Measurements from ENCODE around the gene DNAJB11. TPM values are rescaled to one million over a fixed set of nuclear protein-coding genes. Genes with fewer than 3 reads are reported as not detected.

DNAJB11 gene
- total RNA-seq, 4 donors from 2014 or later, result 19.5 to 40.0 (median 33.5) TPM

DNA sequence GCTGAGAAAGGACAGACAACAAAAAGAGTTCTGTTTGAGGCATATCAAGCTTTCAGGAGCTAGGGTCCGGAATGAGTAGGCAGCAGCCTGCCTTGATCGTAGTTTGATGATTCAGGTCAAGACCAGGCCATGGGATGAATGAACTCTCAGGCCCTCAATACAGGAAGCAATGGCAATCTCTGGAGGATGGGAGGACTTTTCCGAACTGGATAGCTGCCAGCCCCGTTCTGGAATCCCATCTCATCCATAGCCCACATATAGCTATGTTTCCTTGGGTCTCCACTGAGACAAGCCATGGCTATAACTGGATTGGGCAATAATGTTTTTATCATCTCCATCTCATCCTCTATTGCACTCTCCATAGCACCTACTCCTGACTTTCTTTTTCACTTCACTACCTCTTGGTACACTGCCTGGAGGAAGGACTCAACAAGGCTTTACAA, 55.1 kb downstream of the DNAJB11 start:
- H3K27me3 ChIP-seq, result peaks cover 17% of the 10 kb centered on the region
- no peaks in the 10 kb centered on the region for H3K9me3 ChIP-seq
- no peak overlapping the region for H3K4me3 ChIP-seq
- H3K27ac ChIP-seq, result no peak overlapping the region
- no peak for ATAC-seq
- H3K4me1 ChIP-seq, result no peaks in the 10 kb centered on the region
- H3K36me3 ChIP-seq, result no peaks in the 10 kb centered on the region
- TF ChIP-seq EP300 (IDR thresholded peaks at IDR 0.05), result no peak
- no peak for TF ChIP-seq POLR2A (IDR thresholded peaks at IDR 0.05)
- TF ChIP-seq, protein P1, sequence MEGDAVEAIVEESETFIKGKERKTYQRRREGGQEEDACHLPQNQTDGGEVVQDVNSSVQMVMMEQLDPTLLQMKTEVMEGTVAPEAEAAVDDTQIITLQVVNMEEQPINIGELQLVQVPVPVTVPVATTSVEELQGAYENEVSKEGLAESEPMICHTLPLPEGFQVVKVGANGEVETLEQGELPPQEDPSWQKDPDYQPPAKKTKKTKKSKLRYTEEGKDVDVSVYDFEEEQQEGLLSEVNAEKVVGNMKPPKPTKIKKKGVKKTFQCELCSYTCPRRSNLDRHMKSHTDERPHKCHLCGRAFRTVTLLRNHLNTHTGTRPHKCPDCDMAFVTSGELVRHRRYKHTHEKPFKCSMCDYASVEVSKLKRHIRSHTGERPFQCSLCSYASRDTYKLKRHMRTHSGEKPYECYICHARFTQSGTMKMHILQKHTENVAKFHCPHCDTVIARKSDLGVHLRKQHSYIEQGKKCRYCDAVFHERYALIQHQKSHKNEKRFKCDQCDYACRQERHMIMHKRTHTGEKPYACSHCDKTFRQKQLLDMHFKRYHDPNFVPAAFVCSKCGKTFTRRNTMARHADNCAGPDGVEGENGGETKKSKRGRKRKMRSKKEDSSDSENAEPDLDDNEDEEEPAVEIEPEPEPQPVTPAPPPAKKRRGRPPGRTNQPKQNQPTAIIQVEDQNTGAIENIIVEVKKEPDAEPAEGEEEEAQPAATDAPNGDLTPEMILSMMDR (IDR thresholded peaks at IDR 0.05), result no peak
- TF ChIP-seq POLR2AphosphoS5 (IDR thresholded peaks at IDR 0.05), result no peak
- WGBS, 2 donors (ENCODE audit: low coverage in 1 of 2), result 59 to 75% methylated on average over 4 of the region's 4 CpGs

DNA sequence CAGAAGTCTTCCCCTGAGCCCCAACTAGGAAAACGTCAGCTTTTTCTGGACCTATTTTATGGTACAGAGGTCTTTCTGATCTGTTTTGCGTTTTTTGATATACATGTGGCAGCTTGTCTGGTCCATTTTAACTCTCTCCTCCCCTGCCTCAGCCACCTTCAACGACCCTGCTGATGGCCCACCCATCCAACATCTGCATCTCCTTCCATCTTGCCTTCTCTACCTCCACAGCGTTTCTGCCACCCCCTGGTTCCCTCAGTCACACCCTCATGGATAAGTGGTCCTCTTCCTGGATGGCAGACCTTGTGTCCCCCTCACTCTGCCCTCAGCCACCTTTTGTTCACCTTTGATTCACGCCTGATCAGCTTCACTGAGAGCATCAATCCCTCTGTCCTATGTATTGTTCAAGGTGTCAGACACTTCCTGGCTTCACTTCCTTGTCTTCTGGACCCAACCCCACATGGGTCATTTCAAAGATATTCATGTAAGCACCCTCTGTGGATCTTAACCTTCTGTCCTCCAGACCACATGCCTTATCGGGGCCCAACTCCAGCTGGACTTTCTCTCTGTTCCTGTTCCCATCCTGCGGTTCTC, 55.8 kb downstream of the DNAJB11 start:
- Histone ChIP-seq H3K27me3 (peaks cover 12% of the 10 kb centered on the region), H3K9me3 (no peaks in the 10 kb centered on the region), H3K4me3 (no peak overlapping the region), H3K4me1 (no peaks in the 10 kb centered on the region), H3K27ac (no peak overlapping the region), H3K36me3 (no peaks in the 10 kb centered on the region)
- no peak for ATAC-seq
- TF ChIP-seq POLR2AphosphoS5 (IDR thresholded peaks at IDR 0.05) (no peak), EP300 (IDR thresholded peaks at IDR 0.05) (no peak)
- TF ChIP-seq, protein P1 (IDR thresholded peaks at IDR 0.05), result no peak
- WGBS, 2 donors (ENCODE audit: low coverage in 1 of 2), result 67 to 68% methylated on average over 3 to 7 of the region's 7 CpGs

DNA sequence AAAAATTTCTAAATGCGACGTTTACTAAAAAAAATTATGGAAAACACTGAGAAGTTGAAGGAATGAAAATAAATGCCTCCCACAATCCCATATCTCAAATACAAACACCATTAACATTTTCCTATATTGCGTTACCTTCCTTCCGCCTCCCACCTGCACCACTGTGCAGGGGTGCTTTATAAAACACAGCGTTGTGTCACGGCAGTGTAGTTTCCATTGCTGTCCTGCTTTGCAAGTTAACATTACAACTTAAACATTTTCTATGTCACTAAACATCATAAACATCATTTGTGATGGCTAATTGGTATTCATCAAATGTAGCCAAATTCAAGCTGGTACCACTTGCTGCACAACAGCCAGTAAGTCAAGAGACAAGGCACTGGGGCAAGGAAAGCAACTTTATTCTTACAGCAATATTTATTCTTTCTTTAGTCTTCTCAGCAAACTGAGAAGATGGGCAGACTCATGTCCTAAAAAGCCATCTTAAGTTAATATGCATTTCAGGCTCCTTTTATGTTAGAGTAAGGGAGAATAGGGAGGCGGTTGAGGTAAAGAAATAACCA, 57.4 kb downstream of the DNAJB11 start:
- Histone ChIP-seq H3K27ac (no peak overlapping the region), H3K4me3 (no peak overlapping the region), H3K36me3 (no peaks in the 10 kb centered on the region), H3K27me3 (peaks cover 12% of the 10 kb centered on the region), H3K4me1 (no peaks in the 10 kb centered on the region), H3K9me3 (no peaks in the 10 kb centered on the region)
- TF ChIP-seq, protein P1 (IDR thresholded peaks at IDR 0.05), result no peak
- TF ChIP-seq EP300 (IDR thresholded peaks at IDR 0.05), result no peak
- no peak for TF ChIP-seq POLR2A (IDR thresholded peaks at IDR 0.05)
- TF ChIP-seq POLR2AphosphoS5 (IDR thresholded peaks at IDR 0.05), result no peak
- 89 to 91% methylated on average over 6 to 7 of the region's 7 CpGs for WGBS, 2 donors (ENCODE audit: low coverage in 1 of 2)
- ATAC-seq, result no peak

DNA sequence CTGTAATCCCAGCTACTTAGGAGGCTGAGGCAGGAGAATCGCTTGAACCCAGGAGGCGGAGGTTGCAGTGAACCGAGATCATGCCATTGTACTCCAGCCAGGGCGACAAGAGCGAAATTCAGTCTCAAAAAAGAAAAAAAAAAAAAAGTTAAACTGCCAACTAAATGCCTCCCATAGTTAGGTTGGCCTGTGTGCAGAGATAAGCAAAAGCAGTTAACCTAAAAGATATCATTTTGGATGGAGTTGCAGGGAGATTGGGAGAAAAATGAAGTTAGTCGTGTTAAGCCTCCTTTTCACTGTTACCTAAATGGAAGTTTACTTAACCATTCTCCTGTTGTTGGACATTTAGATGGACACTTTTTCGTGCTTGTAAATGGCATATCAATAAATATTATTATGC, 58.2 kb downstream of the DNAJB11 start:
- 77 to 83% methylated on average over 7 of the region's 7 CpGs for WGBS, 2 donors (ENCODE audit: low coverage in 1 of 2)
- Histone ChIP-seq H3K4me1 (no peaks in the 10 kb centered on the region), H3K27me3 (peaks cover 12% of the 10 kb centered on the region), H3K9me3 (no peaks in the 10 kb centered on the region), H3K27ac (no peak overlapping the region), H3K36me3 (no peaks in the 10 kb centered on the region), H3K4me3 (no peak overlapping the region)
- TF ChIP-seq POLR2A (IDR thresholded peaks at IDR 0.05) (no peak), POLR2AphosphoS5 (IDR thresholded peaks at IDR 0.05) (no peak)
- TF ChIP-seq, protein P1 (IDR thresholded peaks at IDR 0.05), result no peak
- no peak for ATAC-seq

DNA sequence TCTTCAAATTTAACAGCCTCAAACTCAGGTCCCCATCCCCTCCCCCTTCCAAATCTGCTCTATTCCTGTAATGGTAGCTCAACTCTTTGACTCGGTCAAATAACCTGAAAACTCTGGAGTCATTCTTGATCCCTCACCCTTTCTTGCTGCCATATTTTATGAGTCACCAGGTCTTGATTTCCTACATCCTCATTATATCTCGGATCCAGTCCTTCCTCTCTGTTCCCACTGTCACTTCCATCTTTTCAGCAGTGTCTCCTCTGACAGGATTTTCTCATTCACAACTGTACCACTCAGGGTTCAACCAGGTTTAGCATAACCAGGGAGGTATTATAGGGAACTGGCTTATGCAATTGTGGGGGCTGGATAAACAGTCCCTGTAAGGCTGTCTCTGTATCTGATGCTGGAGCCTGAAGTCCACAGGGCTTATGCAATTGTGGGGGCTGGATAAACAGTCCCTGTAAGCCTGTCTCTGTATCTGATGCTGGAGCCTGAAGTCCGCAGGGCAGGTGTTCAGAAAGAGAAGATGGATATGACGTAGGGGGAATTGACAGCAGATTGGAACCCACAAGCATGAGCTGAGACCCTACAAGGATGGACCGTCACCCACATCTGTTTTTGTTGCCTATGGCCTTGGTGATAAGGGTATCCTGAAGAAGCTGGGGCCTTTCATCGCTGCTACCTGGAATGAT, 60.6 kb downstream of the DNAJB11 start:
- no peak for ATAC-seq
- H3K36me3 ChIP-seq, result no peaks in the 10 kb centered on the region
- 52 to 62% methylated on average over 5 of the region's 6 CpGs for WGBS, 2 donors (ENCODE audit: low coverage in 1 of 2)
- H3K27me3 ChIP-seq, result peaks cover 10% of the 10 kb centered on the region
- H3K9me3 ChIP-seq, result no peaks in the 10 kb centered on the region
- no peak overlapping the region for H3K27ac ChIP-seq
- H3K4me1 ChIP-seq, result no peaks in the 10 kb centered on the region
- TF ChIP-seq, protein P1 (IDR thresholded peaks at IDR 0.05), result no peak
- TF ChIP-seq POLR2AphosphoS5 (IDR thresholded peaks at IDR 0.05) (no peak), POLR2A (IDR thresholded peaks at IDR 0.05) (no peak), EP300 (IDR thresholded peaks at IDR 0.05) (no peak)
- no peak overlapping the region for H3K4me3 ChIP-seq
